GM21717 (cell line): ENCODE results near the gene CLTCL1.
"Not testable (repeated sequence)": the region's sequence is repeated elsewhere in the genome, so short reads cannot be mapped to it uniquely, and the experiment has no call there.

Source experiments
- ATAC-seq: cut with Tn5 transposase; IDR thresholded peaks from one replicate; pipeline ENCODE4 v1.9.1; 2021; ENCODE audit warnings: mild to moderate bottlenecking, moderate library complexity; ENCODE audit not compliant: unreplicated experiment

The CLTCL1 gene

GRCh38 chr22:19256362-19256761 lies 35.2 kb downstream of the CLTCL1 start:
- not testable (repeated sequence) for ATAC-seq

- ATAC-seq: no peak
These were observed 38.4 kb downstream of the CLTCL1 start for GRCh38 chr22:19253143-19253542.

- no peak for ATAC-seq
These were observed 46.7 kb downstream of the CLTCL1 start for GRCh38 chr22:19244600-19245352.

GRCh38 chr22:19242699-19243098 lies 48.8 kb downstream of the CLTCL1 start:
- ATAC-seq: no peak

GRCh38 chr22:19241593-19241906 lies 50.0 kb downstream of the CLTCL1 start:
- no peak for ATAC-seq

GRCh38 chr22:19240813-19241592 lies 50.5 kb downstream of the CLTCL1 start:
- no peak for ATAC-seq

GRCh38 chr22:19239464-19239863 lies 52.1 kb downstream of the CLTCL1 start:
- no peak for ATAC-seq

GRCh38 chr22:19238900-19239299 lies 52.6 kb downstream of the CLTCL1 start:
- ATAC-seq: no peak

GRCh38 chr22:19235874-19236273 lies 55.6 kb downstream of the CLTCL1 start:
- ATAC-seq: no peak

GRCh38 chr22:19234126-19234896 lies 57.2 kb downstream of the CLTCL1 start:
- ATAC-seq: no peak

GRCh38 chr22:19233189-19233661 lies 58.3 kb downstream of the CLTCL1 start:
- ATAC-seq: no peak

- ATAC-seq: no peak
These were observed 58.9 kb downstream of the CLTCL1 start for GRCh38 chr22:19232623-19233022.

GRCh38 chr22:19231986-19232385 lies 59.5 kb downstream of the CLTCL1 start:
- ATAC-seq: no peak

- no peak for ATAC-seq
These were observed 61.9 kb downstream of the CLTCL1 start for GRCh38 chr22:19229600-19229999.

GRCh38 chr22:19228179-19228578 lies 63.3 kb downstream of the CLTCL1 start:
- no peak for ATAC-seq

- no peak for ATAC-seq
These were observed 65.1 kb downstream of the CLTCL1 start for GRCh38 chr22:19226428-19226827.

- ATAC-seq: no peak
These were observed 66.0 kb downstream of the CLTCL1 start for GRCh38 chr22:19225560-19225959.

GRCh38 chr22:19224985-19225384 lies 66.5 kb downstream of the CLTCL1 start:
- ATAC-seq: no peak

GRCh38 chr22:19224557-19224956 lies 67.0 kb downstream of the CLTCL1 start:
- no peak for ATAC-seq

- ATAC-seq: no peak
These were observed 67.9 kb downstream of the CLTCL1 start for GRCh38 chr22:19223617-19224016.

- ATAC-seq: no peak
These were observed 68.4 kb downstream of the CLTCL1 start for GRCh38 chr22:19223110-19223509.
